Left ventricle myocardium inferior (tissue), 1 donor: ENCODE measurements around the gene FJX1. TPM values are rescaled to one million over a fixed set of nuclear protein-coding genes. Genes with fewer than 3 reads are reported as not detected.

Experiments used
- DNase-seq: peaks from one replicate; pipeline ENCODE4 v3.0.0-alpha.2; 2020
- H3K27ac ChIP-seq: fragments of 200-600 bp; replicated peaks from 2 replicates; pipeline ENCODE4 v1.8.0; 2021
- H3K27me3 ChIP-seq: fragments of 200-600 bp; 2 replicates; pipeline ENCODE4 v1.8.0; 2021; ENCODE audit warnings: low read depth
- H3K36me3 ChIP-seq: fragments of 200-600 bp; 2 replicates; pipeline ENCODE4 v1.8.0; 2021
- H3K4me1 ChIP-seq: fragments of 200-600 bp; 2 replicates; pipeline ENCODE4 v1.8.0; 2021
- H3K4me3 ChIP-seq: fragments of 200-600 bp; 2 replicates; pipeline ENCODE4 v1.8.0; 2021; ENCODE audit warnings: mild to moderate bottlenecking, moderate library complexity
- H3K9me3 ChIP-seq: fragments of 200-600 bp; replicated peaks from 2 replicates; pipeline ENCODE4 v1.8.0; 2021
- intact Hi-C: fragments of 100-400 bp; cut with micrococcal nuclease; formaldehyde crosslinking; loops from one replicate; pipeline ENCODE4 v1.11.0; 2022
- long read RNA-seq: library from polyadenylated mRNA; unstranded; transcript quantifications from one replicate; pipeline ENCODE4 v2.0.0, GENCODE V29; 2021
- total RNA-seq: library from RNA; stranded (reverse); fragmentation: NEBNext Ultra II Directional; extraction: Animal tissue kit (Norgen Biotek cat#: 25700); gene quantifications from one replicate; pipeline ENCODE4 v1.2.1, GENCODE V29; 2021
- TF ChIP-seq, protein P1 (sequence below): fragments of 200-600 bp; IDR thresholded peaks from 2 replicates; pipeline ENCODE4 v1.8.0; 2021; ENCODE audit warnings: antibody characterized with exemption, mild to moderate bottlenecking, borderline replicate concordance
- donor health status: DM: no; HTN: yes; CAD: no; lungs with severe emphysema.

Gene FJX1
- total RNA-seq, result 0.88 TPM
- long read RNA-seq, partial matches to known transcripts, result 0 of 3 reads
- long read RNA-seq, other reads (novel, unspliced or antisense), result 0 of 3 reads

DNA sequence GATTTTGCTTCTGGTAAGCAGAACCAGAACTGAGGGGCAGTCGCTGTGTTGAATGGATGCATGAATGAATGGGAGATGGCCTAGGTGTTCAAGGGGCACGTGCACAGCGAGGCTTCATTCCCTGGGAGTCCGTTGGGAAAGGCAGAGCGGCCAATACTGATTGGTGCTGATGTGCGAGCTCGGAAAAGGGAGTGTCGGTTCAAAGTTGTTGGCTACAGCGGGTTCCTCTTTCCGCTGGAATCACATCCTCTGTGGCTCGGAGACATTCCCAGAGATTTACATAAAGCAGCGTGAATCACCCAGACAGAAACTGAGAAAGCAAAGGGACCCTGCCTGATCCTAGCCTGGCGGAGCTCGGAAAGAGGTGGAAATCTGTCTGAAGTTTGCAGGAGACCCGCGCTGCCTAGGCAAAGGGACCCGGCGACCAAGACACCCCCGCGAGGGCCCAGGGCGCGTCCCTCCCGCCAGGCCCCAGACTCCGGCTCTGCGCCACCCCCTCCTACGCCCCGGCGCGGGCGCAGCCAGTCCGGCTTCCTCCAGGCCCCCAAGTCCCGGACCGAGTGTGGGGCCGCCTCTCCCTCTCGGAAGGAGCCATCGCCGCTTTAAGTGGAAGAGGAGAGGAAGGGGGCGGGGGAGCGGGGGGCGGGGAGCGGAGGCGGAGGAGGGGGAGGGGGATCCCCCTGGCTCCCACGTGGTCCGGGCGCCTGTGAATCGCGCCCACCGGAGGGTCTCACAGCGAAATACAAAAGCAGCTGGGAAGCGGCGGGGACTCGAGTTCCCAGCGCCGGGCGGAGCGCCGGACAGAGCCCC is at the start of gene FJX1:
TSS of gene FJX1 (plus strand) at position 774 of the 810 bp plus-strand sequence. CDS start 177 bp downstream, outside the sequence.
- Histone ChIP-seq H3K9me3 (no peaks in the 10 kb centered on the region), H3K27ac (peak within 1 kb of the TSS; percentile 83), H3K27me3 (peaks cover 72% of the 10 kb centered on the region), H3K4me1 (peaks cover 51% of the 10 kb centered on the region), H3K36me3 (no peaks in the 10 kb centered on the region), H3K4me3 (peak within 1 kb of the TSS; percentile 80)
- TF ChIP-seq, protein P1, sequence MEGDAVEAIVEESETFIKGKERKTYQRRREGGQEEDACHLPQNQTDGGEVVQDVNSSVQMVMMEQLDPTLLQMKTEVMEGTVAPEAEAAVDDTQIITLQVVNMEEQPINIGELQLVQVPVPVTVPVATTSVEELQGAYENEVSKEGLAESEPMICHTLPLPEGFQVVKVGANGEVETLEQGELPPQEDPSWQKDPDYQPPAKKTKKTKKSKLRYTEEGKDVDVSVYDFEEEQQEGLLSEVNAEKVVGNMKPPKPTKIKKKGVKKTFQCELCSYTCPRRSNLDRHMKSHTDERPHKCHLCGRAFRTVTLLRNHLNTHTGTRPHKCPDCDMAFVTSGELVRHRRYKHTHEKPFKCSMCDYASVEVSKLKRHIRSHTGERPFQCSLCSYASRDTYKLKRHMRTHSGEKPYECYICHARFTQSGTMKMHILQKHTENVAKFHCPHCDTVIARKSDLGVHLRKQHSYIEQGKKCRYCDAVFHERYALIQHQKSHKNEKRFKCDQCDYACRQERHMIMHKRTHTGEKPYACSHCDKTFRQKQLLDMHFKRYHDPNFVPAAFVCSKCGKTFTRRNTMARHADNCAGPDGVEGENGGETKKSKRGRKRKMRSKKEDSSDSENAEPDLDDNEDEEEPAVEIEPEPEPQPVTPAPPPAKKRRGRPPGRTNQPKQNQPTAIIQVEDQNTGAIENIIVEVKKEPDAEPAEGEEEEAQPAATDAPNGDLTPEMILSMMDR, result no peak
- intact Hi-C loops, result no loop called here
- DNase-seq, result peak; percentile 57

DNA sequence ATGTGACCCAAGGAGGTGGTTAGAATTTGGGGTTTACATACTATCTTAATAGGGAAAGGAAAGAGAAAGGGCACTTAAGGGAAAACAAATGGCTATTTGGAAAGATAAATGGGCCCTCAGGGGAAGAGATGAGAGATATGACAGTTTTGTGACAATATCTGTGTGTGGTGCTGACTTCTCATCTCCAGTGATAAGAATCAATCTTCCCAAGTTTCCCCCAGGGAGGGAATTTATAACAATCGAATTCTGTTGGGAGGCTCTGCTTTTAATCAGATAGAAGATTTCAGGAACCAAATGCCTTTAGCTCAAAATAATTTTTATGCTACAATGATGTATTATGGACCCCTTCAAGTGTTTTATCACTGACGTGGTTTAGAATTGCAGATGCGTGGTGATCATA is 46.6 kb upstream of the FJX1 start:
- Histone ChIP-seq H3K27ac (no peak overlapping the region), H3K4me3 (no peak overlapping the region), H3K4me1 (no peaks in the 10 kb centered on the region), H3K36me3 (no peaks in the 10 kb centered on the region), H3K9me3 (peaks cover 18% of the 10 kb centered on the region), H3K27me3 (peaks cover 38% of the 10 kb centered on the region)
- TF ChIP-seq, protein P1, result no peak
- intact Hi-C loops, result no loop called here
- DNase-seq, result no peak

GRCh38 chr11:35579557-35580396 is 38.5 kb upstream of the FJX1 start:
- intact Hi-C loops, result no loop called here
- no peaks in the 10 kb centered on the region for H3K9me3 ChIP-seq
- no peaks in the 10 kb centered on the region for H3K4me1 ChIP-seq
- H3K36me3 ChIP-seq, result no peaks in the 10 kb centered on the region
- DNase-seq, result no peak
- H3K27ac ChIP-seq, result no peak overlapping the region
- TF ChIP-seq, protein P1, result no peak
- peaks cover 49% of the 10 kb centered on the region for H3K27me3 ChIP-seq
- no peak overlapping the region for H3K4me3 ChIP-seq

DNA sequence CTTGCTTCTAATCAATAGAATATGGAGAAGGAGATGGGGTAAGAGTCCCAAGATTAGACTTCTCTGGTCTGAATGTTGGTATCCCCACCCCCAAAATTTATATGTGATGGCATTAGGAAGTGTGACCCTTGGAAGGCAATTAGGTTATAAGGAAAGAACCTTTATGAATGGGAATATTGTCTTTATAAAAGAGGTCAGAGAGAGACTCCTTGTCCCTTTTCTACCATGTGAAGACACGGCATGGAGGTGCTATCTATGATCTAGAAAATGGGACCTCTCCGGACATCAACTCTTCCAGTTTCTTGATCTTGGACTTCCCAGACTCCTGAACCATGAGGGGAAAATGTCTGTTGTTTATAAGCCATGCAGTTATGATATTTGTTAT is 37.9 kb upstream of the FJX1 start:
- TF ChIP-seq, protein P1, result no peak
- Histone ChIP-seq H3K36me3 (no peaks in the 10 kb centered on the region), H3K4me1 (no peaks in the 10 kb centered on the region), H3K4me3 (no peak overlapping the region), H3K27ac (no peak overlapping the region), H3K27me3 (peaks cover 54% of the 10 kb centered on the region), H3K9me3 (no peaks in the 10 kb centered on the region)
- intact Hi-C loops, result no loop called here
- DNase-seq, result no peak

DNA sequence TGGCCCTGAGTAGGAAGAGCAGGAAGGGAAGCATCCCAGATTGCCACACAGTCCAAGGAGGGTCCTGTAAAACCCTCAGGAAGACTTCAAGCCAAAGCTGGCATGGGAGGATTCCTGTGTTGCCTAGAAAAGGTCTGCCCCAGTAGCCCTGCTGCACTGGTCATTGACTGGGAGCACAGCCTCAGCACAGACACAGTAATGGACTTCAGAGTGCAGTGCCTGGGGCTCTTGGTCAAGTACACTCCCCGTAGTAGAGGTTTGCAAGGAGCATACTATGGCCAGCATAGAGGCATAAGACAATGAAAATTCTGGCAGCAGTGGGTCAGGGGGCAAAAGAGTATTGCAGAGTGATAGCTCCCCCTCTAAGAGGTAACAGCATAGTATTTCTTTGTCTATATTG is 36.2 kb upstream of the FJX1 start:
- TF ChIP-seq, protein P1, result no peak
- intact Hi-C loops, result no loop called here
- Histone ChIP-seq H3K4me1 (no peaks in the 10 kb centered on the region), H3K9me3 (no peaks in the 10 kb centered on the region), H3K36me3 (no peaks in the 10 kb centered on the region), H3K4me3 (no peak overlapping the region), H3K27ac (no peak overlapping the region), H3K27me3 (peaks cover 56% of the 10 kb centered on the region)
- no peak for DNase-seq
